Stimulated activated CD8-positive, alpha-beta memory T cell treated with anti-CD3 and anti-CD28 coated beads, Interleukin-4, amount 100 ng/mL, for 4 hours (primary cell): ENCODE data around the gene MANSC4.

ENCODE experiments used
- DNase-seq, 2 donors: peaks; one replicate each; pipeline ENCODE4 v3.0.0-alpha.2; 2020; ENCODE audit warnings: low read depth in 2 of 2, low spot score in 1 of 2

MANSC4 gene

DNA sequence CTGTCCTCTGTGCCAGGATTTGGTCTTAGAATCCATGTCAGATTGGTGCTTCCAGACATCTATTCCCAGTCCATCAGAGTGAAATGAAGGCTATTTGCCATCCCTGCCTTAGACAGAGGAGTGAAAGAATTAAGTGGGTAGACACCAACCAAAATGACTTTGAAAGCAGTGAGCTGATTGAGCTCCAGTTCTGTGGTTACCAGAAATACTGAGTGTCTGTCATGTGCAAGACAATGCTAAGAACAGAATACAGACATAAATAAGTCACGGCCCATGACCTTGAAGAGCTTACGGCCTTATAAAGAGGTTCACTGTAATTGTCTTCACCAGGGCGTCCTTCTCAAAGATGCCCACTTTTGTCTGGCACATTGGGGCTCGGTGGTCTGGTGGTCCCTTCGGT lies 21.6 kb upstream of the MANSC4 start:
- no peak for DNase-seq

DNA sequence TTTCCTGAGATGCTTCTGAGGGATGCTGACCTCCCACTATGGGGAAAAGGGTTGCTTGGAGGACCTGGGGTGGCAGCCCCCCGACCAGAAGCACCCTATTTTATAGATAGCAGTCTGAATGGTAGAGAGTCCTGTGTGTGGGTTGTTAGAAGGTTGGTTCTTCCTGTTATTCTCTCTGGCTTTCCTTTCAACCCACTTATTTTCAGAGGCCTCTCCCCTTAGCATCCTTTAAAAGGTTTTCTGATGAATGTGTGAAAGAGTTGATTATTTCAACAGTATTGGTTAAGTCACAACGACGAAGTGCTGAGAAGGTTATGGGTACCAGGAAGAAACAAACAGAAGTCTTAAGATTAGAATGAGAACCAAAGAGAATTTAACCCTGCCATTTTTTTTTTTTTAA lies 20.8 kb upstream of the MANSC4 start:
- no peak for DNase-seq

DNA sequence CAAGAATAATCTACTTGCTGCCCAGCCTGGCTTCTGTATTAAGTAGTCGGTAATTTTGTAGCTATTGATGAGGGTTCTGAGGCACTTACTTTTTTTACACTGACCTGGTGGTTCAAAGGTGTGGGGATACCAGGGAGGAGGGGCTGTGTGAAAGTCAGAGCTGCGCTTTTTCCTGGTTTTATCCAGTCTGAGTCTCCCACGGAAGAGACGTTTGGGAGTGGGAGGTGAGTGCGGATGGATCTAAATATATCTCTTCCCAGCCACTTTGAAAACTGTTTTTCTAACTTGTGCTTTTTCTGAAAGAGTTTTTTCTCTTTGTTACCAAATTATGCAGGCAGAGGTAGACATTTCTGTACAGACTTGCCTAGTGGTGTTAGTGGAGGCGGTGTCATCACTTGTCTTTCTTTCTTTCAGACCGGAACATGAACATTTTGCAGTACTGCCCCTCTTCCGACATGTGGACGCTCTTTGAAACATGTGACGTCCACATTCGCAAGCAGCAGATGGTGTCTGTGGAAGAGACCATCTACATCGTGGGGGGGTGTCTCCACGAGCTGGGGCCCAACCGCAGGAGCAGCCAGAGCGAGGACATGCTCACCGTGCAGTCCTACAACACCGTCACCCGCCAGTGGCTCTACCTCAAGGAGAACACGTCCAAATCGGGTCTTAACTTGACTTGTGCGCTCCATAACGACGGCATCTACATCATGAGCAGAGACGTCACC lies 17.4 kb upstream of the MANSC4 start:
- DNase-seq, result no peak

DNA sequence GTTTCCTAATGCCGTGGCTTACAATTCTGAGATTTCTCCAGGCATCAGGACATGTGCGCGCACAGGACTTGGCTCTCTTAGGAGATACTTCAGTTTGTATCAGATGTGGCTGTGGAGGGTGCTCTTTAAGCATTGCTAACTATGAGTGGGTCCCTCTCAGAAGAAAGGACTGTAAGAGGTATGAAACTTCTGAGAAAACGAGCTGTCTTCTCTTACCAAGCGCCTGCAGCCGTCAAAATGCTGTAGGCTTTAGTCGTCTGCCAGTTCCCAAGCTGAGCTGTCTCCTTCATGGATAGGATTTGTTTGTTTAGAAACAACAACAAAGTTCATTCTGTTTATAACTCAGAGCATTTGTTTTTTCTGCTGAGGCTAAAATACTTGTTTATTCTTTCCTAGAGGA lies 16.1 kb upstream of the MANSC4 start:
- no peak for DNase-seq

DNA sequence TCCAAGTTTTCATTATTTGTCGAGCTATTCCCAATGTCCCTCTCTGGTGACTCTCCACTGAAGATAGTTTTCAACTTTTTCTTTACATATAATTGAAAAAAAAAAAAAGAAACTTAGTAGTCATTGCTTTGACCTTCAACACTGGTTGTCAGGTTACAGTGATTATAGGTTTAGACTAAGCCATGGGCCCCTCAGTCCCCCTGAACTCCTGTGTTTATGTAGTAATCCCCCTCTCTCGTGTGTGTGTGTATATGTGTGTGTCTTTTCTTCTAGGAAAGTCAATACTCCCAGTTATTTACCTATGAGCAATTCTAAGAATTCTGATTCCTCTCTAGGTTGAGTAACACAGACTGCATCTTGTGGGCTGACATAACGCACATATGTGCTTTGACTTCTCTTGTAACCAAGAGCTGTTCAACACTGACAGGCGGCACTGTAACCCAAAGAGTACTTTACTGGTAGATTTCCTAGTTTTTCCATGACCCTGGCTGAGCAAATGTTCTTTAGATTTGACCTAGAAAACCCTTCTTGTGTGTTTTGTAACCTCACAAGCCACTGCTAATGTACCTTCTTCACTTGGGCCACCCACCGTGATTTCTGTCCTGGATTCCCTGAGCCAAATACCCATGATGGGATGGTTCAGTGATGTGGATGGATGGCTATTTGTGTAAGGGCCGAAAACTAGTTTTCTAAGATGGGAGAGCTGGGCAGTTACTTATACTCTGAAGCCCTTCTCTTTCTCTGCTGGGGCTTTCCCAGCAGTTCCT lies 15.0 kb upstream of the MANSC4 start:
- DNase-seq, result no peak

DNA sequence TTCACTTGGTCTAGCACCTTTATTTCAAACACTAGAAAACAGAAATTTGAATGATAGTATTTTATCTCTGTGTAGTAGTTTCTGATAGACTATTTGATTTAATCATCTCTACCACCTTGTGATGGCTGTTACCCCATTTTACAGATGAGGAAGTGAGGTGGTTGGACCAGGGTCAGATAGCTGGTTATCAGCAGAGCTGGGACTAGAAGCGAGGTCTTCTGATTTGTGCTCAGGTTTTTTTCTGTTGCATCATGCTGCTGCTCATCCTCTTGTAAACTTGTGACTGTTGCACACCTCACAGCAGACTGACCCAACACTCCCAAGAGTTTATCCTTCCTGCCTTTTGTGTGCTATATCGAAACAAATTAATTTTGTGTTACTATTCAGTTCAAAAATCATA lies 10.1 kb upstream of the MANSC4 start:
- DNase-seq, result no peak

DNA sequence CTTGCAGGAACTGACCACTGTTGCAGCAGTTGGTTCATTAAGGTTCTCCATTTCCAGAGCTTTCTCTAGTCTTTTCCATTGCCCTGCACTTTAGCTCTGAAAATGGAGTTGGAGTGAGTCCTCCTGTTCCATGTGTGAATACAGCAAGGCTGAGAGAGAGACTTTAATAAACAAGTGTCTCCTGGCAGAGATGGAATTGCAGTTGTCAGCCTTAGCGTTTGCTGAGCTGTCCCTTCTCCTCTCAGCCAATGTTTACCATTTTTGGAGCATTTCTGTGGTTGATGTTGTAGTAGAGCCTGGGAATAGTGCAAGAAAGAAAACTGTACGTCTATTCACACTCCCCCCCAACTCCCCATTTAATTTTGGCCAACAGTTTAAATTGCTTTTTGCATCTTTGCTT lies 7.5 kb upstream of the MANSC4 start:
- no peak for DNase-seq

DNA sequence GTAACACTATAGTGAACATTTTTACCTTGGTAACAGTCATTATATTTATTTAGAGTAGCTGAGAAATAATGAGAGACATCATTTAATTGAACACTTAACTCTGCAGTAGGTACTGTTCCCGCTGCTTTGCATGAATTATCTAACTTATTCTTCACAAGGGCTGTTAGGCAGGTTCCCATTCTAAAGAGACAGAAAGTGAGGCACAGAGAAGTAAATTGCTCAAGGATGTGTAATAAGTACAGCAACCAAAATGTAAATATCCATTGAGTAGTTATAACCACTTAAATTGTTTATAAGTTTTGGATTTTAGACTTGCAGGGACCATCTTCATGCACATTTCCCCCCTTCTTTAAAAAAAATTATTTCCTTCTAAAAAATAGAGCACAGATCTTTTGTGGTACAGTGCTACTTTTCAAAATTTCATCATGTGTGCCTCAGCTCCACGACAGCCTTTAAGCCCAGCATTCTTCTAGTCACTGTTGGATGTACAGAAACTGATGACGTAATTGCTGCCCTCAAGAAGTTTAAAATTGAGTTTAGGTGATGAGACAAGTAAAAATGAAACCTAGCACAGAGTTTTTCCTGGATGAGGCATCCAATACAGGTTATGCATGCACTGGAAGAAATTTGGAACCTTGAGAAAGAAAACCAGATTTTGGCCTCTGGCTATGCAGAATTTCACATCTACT lies 6.0 kb upstream of the MANSC4 start:
- no peak for DNase-seq

DNA sequence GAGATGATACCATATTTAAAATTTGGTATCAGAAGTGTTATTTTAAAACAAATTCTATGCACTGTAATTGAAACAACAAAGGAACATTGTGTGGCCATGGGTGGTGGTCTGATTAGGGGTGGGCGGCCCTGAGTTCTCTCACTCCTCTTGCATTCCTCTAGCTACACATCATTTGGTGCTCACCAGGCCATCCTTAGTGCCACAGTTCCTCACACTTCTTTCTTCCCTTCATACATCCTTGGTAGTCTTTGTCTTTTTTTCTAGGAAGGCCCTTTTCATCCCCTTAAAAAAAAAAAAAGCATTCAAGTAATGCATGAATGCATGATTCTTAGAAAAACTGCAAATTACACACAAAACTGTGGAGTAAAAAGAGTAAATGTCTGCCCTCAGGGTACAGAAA lies 2.4 kb upstream of the MANSC4 start:
- DNase-seq, result no peak

DNA sequence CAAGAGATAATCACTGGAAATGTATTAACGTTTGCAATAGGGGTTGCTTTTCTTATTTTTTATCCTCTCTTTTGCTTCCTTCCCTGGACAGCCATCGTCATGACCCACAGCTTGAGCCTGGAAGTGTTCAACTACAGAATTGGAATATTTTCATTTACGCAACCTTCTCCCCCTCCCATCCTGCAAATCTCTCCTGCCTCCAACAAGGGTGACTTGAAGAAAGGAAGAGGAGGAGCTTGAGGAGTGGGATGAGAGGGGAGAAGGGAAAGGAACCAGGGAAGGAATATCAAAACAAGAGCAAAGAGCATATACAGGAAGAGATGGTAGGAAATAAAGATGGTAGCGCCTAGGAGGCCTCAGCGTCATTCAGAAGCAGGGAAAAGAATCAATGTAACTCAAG lies 1.6 kb upstream of the MANSC4 start:
- no peak for DNase-seq

DNA sequence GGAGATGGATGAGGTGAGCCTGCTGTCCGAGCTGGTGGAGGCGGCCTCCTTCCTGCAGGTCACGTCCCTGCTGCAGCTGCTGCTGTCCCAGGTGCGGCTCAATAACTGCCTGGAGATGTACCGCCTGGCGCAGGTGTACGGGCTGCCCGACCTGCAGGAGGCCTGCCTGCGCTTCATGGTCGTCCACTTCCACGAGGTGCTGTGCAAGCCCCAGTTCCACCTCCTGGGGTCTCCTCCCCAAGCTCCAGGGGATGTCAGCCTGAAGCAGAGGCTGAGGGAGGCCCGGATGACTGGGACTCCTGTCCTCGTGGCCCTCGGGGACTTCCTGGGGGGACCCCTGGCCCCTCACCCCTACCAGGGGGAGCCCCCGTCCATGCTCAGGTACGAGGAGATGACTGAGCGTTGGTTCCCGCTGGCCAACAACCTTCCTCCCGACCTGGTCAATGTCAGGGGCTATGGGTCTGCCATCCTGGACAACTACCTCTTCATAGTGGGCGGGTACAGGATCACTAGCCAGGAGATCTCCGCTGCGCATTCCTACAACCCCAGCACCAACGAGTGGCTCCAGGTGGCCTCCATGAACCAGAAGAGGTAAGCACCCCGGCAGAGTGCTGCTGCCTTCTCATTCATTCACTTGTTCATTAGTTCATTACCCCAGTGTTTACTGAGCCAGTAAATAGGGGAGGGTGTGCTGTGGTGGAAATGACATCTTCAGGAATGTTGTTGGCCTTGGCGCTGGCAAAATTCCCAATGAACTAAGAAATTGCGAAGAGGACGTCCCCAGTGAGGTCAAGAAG lies 774 bp upstream of the MANSC4 start:
- DNase-seq, result no peak

DNA sequence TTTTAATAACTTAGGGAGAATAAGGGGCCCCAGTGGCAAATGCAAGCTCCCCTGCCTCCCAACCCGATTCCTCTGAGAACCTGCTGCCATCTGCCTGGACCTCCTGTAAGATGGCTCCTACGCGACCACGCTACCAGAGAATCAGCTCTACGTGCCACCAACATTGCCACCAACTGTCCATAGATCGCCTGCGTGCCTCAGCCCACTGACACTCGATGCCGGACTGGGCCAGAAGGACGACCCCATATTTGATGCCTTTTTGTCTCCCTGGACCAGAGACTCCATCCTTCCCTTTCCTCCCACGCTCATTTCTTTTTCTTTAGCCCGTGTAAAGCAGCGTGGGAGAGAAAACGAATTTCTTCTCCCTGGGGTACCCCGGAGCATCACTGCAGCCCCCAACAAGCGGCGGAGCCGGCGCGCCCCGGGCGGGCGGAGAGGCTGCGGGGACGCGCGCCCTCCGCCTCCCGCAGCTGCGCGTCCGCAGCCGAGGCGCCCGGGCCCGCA lies 568 bp downstream of the MANSC4 start:
- no peak for DNase-seq

DNA sequence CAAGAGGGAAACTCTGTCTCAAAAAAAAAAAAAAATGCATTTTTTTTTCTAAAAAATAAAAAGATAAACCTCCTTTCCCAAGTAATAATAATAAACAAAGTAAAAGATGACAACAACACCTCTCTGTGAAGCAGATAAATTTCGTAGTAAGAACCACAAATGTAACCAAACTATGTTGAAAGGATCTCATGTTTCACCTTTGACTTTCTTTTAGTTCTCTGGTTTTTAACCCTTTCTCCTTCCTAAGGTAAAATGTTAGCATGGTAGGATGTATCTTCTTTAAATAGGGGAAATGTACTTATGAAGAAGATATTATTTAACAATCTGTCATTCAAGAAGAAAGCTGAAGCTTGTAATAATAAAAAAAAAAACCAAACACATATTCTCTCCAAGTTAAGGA lies 1.8 kb downstream of the MANSC4 start:
- no peak for DNase-seq

DNA sequence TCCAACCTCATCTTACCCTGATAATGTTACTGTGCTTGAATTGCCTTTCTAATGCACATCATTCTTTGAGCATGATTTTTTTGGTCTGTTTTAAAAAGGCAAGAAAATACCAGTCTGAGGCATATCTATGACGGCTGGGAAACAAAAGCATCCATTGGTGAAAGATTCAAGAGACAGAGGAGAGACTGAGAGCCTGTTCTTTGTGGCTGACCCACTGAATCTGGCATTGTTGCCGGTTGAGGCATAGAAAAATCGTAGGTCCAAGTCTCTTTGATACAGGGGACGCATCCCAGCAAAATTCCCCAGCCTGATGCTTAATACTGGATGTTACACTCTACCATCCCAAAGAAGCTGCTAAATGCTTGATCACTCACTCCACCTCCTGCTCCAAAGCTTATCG lies 2.9 kb downstream of the MANSC4 start:
- no peak for DNase-seq

DNA sequence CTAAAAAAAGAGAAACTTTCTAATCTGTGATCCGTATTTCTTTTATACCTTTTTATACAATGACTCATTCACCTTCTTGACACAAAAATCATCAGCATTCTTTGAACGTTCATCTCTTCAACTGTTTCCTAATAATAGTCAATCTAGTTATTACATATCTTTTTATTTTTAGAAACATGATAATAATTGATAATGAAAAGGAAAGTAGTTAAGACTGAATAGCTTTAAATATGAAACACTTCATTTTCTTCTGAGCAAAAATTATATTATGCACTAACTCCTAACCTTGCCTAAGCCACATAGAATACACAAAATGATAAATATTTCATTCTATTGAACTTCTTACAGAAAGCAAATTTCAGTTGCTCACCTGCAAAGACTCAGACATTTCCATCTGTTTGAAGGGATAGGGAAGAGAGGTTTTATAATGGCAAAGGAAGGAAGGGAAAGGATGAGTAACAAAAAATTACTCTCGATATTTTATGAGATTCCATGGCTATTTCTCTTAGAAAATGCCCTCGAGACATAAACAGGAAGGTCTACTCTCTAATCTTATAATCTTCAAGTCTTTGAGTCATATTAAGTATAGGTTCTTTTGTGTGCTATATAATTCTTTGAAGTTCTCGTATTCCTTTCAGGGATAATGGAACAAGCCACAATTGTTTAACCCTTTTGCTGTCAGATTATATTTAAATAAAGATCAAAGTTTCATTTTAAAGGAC lies 7.5 kb downstream of the MANSC4 start:
- no peak for DNase-seq

DNA sequence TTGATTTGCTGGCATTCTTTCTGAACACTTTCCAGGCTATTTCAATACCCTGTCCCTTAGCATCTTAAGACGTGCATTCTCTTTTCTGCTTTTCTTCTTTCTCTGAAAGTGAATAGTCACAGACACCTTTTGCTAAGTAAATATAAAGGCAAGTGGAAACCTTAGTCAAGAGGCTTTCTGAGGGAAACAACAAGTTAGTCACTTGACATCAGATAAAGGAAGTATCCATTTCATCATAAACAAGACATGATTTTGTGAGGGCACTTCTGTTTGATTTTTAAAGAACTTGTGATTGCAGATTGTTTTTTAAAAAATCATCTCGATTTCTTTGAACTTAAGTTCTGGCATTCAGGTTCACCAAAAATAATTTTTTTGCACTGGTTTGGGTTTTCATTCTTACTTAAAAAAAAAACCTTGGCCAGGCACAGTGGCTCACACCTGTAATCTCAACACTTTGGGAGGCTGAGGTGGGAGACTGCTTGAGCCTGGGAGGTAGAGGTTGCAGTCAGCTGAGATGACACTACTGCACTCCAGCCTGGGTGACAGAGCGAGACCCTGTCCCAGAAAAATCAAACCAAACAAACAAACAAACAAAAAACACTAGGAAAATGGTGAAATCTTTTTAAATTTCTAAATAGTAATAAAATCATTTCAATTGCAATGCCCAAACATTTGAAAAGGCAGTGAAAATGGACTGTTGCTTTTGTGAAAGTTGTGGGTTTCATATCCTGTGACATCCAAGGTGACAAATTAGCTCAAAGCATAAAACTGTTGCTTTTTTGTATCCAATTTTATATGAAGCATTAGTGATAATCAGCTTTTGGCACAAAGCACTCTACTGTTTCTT lies 8.3 kb downstream of the MANSC4 start:
- no peak for DNase-seq

DNA sequence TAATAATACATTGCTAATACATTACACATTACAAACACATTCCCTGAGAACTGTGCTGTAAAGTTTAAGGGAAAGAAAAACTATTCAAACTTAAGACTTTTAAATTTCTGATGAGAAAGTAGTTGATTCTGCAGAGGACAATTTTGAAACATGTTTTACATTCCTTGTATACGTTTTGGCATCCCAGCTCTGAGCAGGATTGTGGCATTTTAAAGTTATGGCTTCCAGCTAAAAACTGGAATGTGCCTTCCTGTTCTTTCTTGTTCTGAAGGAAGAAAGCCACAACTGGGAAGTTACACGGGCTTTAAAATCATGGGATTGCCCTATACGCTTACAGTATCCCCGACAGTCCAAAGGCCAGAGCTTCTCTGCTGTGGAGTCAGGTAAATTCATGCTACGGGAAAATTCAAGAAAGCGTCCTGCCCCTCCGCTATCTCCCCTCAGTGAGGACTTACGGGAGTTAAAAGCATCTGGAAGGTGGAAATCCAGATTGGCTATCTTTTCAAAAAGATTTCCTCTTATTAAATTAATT lies 10.8 kb downstream of the MANSC4 start:
- DNase-seq, result no peak

DNA sequence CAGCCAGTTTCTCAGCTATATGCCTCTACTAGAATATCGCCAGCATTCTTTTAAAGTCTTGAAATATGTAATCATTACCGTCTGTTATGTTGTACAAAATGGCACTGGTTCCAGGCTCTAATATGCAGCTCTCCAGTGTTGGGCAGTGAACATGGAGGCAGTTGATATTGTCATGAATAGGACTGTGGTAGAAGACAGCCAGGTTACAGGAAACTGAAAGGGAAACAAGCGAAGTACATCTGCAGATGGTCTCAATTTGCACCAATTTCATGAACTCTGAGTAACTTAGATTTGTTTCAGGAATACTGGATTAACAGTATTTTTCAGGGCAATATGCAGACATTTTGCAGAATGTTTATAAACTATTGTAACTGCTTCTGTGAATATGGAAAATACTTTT lies 13.4 kb downstream of the MANSC4 start:
- no peak for DNase-seq

DNA sequence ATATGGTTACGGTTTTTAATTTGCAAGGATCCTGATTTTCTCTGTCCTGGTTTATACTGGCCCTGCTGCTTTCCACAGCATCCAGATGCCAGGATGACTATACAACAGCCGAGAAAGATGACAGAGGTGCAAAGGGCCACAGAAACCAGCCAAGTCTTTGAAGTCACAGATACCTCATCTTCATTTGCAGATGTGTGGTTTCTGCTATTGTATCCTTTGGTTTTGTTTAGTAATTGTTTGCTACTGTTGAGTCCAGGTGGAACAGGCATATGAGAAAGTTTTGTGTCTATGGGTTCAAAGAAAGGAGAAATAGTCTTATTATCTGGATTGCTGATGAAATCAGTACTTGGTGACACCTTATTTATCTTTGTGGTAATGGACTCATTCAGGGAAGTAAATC lies 17.3 kb downstream of the MANSC4 start:
- DNase-seq, result no peak
